HG03469 (cell line): Measurements from ENCODE around the gene TPRN.

ENCODE experiments used
- ATAC-seq: cut with Tn5 transposase; IDR thresholded peaks from one replicate; pipeline ENCODE4 v1.9.1; 2021; ENCODE audit warnings: mild to moderate bottlenecking, moderate library complexity, moderate number of reproducible peaks; ENCODE audit not compliant: unreplicated experiment

The TPRN gene

DNA sequence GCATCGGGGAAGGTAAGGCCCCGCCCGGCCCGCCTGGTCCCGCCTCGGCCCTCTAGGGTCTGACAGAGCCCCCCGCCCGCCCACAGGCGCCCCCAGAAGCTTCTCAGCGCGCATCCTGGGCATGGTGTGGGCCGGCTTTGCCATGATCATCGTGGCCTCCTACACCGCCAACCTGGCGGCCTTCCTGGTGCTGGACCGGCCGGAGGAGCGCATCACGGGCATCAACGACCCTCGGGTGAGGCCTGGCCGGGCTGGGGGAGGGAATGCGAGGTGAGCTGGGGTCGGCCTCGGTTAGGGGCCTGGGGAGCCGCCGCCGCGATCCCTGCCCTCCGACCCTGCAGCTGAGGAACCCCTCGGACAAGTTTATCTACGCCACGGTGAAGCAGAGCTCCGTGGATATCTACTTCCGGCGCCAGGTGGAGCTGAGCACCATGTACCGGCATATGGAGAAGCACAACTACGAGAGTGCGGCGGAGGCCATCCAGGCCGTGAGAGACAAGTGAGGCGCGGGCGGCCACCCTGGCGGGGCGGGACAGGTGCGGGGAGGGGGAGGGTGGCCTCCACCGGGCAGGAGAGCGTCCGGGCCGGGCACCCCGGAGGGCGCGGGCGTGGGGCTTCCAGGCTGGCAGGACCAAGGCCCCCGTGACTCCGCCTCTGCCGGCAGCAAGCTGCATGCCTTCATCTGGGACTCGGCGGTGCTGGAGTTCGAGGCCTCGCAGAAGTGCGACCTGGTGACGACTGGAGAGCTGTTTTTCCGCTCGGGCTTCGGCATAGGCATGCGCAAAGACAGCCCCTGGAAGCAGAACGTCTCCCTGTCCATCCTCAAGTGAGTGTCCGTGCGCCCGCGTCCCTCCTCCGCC, 37.8 kb downstream of the TPRN start:
- ATAC-seq: no peak

DNA sequence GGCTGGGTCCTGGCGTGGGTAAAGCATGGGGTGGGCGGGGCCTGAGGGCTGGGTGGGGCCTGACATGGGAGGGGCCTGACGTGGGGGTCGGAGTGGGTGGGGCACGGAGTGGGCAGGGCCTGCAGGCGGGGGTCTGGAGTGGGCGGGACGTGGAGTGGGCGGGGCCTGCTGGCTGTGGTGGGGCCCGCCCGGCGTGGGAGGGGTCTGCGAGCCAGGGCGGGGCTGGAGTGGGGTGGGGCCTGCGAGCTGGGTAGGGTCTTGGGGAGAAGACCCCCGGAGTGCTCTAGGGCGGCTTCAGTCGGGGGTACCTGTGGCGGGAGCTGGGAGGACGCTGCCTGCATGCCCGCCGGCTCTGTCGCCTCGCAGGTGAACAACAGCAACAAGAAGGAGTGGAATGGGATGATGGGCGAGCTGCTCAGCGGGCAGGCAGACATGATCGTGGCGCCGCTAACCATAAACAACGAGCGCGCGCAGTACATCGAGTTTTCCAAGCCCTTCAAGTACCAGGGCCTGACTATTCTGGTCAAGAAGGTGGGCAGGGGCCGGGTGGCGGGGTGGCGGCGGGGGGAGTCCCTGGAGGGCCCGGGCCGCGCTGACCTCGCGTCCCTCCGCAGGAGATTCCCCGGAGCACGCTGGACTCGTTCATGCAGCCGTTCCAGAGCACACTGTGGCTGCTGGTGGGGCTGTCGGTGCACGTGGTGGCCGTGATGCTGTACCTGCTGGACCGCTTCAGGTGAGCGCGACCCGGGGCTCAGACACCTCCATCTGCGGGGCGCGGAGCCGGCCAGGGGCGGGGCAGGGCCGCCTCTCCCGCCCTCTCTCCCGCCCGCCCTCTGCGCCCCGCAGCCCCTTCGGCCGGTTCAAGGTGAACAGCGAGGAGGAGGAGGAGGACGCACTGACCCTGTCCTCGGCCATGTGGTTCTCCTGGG, 38.7 kb downstream of the TPRN start:
- ATAC-seq: no peak

DNA sequence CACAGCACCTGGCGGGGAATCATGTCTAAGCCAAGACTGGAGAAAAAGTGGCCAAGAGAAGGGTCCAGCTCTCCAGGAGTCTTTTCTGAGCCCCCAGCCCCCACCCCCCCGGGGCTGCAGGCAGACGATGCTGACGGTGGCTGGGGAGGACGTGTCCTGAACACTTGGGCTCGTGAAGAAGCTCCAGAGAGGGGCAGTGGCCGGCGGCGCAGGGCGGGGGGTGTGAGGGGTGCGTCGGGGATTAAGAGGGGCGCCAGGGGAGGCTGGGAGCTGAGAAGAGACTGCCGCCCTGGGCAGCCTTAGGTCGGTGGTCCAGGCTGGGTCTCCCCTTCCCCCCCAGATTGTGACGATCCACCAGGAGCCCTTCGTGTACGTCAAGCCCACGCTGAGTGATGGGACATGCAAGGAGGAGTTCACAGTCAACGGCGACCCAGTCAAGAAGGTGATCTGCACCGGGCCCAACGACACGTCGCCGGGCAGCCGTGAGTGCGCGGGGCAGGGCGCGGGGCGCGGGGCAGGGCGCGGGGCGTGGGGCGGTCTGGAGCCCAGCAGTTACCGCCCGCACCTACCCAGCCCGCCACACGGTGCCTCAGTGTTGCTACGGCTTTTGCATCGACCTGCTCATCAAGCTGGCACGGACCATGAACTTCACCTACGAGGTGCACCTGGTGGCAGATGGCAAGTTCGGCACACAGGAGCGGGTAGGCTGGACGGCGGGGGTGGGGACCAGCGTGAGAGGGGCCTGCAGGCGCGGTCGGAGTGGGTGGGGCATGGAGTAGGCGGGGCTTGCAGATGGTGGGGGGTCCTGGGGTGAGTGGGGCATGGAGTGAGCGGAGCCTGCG, 39.6 kb downstream of the TPRN start:
- no peak for ATAC-seq

DNA sequence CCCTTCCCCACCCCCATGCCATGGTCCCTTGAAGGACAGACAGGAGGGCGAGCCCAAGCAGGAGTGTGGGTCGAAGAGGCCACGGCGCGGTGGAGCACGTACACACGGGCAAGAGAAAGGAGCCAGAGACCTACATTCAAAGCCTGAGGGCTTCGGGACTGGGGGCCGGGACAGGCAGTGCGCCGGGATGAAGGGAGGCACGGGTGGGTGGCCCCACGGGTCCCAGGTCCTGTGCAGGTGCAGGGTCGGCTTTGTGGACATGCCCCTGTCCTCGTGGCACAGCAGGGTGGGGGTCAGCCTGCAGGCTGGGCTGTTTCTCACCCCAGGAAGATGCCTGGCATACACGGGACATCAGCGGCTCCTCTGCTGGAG, 40.5 kb downstream of the TPRN start:
- no peak for ATAC-seq

DNA sequence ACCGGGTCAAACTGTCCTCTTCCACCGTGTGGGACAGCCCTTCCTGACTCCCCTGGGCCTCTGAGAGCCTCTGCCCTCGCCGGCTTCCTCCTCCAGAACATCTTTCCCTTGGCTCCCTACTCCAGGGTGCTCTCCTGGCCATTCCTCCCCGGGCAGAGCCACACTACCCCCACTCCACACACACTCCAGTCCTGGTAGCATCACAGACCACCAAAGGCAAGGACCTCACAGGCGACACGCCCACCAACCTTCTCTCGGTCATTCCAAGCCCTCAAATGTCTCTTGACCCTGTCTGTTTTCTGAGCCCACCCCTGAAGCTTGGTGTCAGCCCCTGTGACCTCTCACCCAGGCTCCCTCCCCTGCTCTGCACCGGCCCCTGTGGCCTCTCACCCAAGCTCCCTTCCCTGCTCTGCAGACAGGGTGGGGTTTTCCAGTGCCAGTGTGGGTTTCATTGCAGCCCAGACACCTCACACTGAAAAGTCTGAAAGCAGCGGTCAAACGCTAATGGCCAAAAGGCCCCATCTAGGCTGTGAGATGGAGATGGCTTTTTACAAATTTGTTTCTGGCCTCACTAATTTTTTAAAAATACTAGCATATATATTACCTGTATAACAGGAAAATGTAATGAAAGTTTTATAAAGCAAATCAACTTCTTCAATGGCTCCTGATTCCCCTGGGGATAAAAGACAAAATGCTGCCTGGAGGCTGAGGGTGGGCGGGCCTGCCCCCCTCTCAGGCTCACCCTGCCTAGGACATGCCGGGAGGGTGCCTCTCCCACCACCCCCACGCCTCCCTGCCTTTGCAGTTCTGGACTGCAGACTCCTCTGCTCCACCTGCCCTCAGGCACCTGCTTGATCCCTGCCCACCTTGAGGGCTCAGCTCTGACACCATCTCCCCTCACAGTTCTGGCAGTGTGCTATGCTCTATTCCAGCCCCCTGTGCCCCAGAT, 41.2 kb downstream of the TPRN start:
- ATAC-seq: no peak

DNA sequence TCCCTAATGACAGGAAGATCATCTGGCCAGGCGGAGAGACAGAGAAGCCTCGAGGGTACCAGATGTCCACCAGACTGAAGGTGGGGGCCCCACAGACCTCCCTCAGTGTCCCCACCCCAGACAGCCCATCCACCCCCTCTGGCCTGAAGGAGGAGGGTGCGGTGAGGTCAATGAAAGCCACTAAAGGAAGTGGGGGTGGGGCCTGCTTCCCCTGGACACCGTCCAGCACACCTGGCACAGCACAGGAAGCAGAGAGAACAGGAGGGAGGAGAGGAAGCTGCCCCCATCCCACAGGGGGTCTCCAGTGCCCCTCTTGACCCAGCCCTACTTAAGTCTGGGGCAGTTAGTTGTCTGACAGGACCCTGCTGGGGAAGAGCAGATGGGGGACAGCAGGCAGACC, 41.9 kb downstream of the TPRN start:
- ATAC-seq: no peak

DNA sequence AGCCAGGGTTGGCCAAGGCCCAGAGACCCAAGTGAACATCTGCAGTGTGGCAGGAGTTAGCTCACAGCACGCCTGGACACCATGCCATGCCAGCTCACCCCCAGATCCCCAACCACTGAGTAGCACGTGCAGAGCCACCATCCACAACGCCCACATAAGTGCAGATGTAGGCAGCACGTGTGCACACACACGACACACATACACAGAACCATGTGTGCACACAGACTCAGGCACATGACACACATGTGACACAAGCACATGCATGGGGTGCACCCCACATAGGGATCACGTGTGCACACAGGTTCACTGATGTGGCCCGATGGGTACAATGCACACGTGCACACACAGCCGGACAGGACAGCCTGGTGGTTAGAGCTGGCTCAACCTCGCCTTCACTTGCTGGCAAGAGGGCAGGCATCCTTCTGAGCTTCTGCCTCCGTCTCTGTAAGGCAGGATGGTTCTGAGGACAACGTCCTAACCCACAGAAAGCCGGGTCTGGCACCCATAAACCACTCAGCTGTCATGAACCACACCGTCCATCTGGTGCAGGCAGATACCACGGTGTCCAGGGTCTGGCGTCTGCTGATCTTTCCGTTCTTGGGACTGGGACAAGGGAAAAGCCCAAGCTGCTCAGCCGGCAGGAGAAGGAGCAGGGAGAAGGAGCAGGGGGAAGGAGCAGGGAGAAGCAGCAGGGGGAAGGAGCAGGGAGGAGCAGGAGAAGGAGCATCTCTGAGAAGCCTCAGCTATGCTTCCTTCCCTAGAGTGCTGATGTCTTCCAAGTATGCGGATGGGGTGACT, 42.7 kb downstream of the TPRN start:
- no peak for ATAC-seq

DNA sequence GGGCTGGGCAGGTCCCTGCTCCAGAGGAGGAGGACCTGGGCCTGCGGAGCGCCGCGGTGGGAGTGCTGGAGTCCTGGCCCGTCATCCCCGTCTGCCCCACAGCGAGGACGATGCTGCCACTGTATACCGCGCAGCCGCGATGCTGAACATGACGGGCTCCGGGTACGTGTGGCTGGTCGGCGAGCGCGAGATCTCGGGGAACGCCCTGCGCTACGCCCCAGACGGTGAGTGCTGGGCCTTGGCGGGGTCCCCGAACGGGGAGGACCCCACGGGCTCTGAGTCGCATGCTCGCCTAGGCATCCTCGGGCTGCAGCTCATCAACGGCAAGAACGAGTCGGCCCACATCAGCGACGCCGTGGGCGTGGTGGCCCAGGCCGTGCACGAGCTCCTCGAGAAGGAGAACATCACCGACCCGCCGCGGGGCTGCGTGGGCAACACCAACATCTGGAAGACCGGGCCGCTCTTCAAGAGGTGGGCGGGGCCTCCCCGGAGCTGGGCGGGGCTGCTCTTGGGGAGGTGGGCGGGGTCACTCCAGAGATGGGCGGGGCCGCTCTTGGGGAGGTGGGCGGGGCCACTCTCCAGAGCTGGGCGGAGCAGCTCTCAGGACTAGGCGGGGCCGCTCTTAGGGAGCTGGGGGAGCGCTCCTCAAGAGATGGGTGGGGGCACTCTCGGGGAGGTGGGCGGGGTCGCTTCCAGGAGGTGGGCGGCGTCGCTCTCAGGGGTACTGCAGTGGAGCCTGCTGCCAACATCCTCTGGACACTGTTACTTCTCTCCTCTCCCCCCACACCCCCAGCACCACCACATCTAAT, 43.8 kb downstream of the TPRN start:
- ATAC-seq: no peak

DNA sequence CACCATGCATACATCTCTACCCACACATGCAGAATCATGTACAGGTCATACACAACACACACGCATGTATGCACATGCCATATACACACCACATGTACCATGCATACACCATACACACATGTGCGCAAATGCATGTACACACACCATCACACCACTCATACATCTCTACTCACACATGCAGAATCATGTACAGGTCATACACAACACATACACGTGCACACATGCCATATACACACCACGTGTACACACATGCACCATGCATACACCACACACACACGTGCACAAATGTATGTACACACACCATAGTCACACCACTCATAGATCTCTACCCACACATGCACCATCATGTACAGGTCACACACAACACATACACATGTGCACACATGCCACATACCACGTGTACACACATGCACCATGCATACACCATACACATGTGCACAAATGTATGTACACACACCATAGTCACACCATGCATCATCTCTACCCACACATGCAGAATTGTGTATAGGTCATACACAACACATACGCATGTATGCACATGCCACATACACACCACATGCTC, 47.6 kb downstream of the TPRN start:
- ATAC-seq: no peak

DNA sequence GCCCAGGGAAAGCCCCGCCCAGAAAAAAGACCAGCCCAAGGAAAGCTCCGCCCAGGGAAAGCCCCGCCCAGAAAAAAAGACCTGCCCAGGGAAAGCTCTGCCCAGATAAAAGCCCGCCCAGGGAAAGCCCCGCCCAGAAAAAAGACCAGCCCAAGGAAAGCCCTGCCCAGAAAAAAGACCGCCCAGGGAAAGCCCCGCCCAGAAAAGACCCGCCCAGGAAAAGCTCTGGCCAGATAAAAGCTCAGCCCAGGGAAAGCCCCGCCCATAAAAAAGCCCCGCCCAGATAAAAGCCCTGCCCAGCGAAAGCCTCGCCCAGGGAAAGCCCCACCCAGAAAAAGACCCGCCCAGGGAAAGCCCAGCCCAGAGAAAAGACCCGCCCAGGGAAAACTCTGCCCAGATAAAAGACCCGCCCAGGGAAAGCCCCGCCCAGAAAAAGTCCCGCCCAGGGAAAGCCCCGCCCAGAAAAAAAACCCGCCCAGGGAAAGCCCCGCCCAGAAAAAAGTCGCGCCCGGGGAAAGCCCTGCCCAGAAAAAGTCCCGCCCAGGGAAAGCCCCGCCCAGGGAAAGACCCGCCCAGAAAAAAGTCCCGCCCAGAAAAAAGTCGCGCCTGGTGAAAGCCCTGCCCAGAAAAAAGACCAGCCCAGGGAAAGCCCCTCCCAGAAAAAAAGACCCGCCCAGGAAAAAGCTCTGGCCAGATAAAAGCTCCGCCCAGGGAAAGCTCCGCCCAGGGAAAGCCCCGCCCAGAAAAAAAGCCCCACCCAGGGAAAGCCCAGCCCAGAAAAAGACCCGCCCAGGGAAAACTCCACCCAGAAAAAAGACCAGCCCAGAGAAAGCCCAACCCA, 49.7 kb downstream of the TPRN start:
- no peak for ATAC-seq

DNA sequence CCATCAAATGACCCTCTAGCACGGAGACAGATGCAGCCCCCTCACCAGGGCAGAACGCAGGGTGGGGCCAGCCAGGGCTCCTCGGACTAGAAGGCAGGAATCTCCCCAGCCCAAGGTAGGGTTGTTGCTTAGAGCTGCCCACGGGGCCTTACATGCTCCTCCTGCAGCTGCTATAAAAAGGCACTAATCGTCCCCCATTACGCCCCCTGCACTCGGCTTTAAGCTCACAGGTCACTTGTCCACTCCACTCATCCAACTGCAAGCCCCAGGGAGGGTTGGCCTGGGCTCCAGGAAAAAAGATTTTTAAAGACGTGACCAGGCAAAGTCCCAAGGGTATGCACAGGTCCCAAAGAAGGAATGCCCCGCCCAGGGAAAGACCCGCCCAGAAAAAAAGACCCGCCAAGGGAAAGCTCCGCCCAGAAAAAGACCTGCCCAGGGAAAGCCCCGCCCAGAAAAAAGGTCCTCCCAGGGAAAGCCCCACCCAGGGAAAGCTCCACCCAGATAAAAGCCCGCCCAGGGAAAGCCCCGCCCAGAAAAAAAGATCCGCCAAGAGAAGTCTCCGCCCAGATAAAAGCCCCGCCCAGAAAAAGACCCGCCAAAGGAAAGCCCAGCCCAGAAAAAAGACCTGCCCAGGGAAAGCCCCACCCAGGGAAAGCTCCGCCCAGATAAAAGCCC, 50.5 kb downstream of the TPRN start:
- ATAC-seq: no peak

DNA sequence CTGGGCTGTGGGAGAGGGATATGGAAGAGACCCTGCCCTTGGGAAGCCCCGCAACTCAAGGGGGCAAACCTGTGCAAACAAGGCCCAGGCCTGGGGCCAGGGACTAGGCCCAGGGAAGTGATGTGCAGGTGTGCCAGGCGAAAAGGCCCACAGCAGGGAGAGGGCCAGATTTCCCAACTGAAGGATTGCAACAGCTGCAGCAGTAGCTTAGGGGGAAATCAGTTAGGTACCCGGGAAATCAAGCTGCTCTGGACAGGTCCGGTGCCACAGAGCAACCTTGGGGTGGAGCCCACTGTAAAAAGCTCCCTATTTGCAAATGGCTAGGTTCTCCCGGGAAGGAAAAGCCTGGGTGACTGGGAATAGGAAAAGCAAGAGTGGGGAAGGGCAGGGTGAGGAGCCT, 51.2 kb downstream of the TPRN start:
- ATAC-seq: no peak

DNA sequence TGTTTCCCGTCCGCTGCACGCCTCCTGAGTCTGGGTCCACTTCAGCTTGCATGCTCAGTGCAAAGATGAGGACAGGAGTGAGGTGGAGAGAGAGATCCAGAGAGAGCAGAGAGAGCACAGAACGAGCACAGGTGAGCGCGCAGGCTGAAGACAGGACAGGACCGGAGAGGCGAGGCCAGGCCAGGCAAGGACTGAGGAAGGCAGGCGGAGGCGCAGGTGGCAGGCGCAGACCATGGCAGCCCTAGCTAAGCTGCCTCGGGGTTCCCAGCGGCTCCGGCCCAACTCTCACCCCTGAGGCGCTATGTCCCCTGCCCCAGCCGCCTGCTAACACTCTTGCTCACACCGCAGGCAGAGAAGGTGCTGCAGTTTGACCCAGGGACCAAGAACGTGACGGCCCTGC, 51.9 kb downstream of the TPRN start:
- no peak for ATAC-seq

DNA sequence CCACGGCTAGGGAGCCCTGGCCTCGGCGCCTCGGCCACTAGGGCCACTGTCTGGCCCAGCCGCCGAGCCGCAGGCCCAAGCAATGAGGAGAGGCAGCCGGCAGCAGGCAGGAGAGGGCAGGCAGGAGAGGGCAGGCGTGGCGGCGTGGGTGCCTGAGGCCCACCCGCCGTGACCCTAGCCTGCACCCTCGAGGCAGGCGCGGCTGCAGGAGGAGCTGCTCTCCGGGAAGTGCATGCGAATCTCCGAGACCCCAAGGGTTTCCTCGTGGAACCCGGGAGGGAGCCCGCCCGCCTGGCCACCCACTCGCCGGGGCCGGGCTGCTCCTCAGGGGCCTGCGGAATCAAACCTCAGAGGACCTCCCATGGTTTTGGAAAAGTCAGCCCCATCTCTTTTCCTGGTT, 52.3 kb downstream of the TPRN start:
- no peak for ATAC-seq

DNA sequence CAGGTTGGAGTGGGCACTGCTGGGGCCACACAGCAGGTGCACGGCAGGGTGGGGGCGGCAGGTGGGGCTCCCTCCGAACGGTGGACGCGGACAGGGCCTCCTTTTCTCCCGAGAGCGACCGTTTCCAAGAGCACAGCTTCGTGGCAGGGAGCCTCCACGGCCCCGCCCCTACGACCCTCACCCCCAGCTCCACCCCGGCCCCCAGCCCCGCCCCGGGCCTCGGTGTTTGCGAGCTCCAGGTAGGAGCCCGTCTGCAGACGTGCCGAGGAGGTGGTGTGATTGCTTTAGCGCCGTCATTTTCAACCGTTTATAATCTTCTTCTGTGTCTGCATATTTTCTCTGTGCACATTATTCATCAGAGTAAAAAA, 52.8 kb downstream of the TPRN start:
- no peak for ATAC-seq

DNA sequence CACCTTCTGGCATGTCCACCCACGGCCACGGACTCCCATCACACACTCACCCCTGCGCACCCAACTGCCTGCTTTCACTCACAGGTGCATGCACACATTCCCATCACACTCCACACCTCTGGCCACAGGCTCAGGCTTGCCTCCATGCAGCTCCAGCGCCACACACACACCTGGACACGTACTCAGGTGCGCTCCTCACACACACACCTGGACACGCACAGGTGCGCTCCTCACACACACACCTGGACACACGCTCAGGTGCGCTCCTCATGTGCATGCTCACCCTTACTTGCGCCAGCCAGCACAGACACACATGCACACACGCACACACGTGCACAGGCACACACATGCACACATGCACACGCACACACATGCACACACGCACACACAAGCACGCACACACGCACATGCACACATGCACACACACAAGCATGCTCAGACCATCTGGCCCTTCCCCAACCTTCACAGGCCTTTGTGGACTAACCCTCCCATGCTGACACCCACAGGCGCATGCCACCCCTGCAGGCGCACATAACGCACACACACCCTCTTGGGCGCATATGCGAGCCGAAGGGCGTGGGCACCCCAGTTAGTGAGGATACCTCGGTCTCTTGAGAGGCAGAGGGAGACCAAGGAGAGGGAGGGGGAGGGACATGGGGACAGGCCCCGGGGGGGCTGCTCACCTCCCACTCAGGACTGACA, 53.3 kb downstream of the TPRN start:
- no peak for ATAC-seq
